ENCODE data around the gene RBM23. TPM values are rescaled to one million over a fixed set of nuclear protein-coding genes. Genes with fewer than 3 reads are reported as not detected.
A peak's percentile ranks its signal among the peaks of the same experiment; 100 is the strongest.

Gene RBM23
- total and polyA plus RNA-seq, 9 of the 15 experiments (the other 6 are each of a cell fraction or from before 2014, with no cell fraction given) = 46.0 to 102 (median 58.5) TPM

DNA sequence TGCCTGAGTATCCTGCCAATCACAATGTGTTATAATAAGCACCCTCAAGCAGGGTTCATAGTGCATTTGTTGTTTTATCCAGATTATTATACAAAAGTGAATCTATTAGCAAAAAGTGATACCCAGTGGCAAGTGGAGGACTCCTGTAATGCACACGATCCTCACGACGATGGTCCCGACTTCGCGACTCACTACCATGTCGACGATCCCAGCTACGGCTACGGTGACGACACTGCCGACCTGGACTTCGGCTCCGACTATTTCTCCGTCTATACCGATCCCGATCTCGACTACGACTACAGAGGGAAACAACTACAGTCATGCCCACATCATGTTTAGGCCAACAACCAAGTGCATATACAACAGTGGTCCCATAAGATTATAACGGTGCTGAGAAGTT is 12.9 kb downstream of the RBM23 start (continued):
- TF ChIP-seq, protein P1, sequence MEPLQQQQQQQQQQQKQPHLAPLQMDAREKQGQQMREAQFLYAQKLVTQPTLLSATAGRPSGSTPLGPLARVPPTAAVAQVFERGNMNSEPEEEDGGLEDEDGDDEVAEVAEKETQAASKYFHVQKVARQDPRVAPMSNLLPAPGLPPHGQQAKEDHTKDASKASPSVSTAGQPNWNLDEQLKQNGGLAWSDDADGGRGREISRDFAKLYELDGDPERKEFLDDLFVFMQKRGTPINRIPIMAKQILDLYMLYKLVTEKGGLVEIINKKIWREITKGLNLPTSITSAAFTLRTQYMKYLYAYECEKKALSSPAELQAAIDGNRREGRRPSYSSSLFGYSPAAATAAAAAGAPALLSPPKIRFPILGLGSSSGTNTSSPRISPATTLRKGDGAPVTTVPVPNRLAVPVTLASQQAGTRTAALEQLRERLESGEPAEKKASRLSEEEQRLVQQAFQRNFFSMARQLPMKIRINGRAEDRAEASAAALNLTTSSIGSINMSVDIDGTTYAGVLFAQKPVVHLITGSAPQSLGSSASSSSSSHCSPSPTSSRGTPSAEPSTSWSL (CRISPR knock-in tag; IDR thresholded peaks at IDR 0.05; ENCODE audit: borderline replicate concordance) = no peak

DNA sequence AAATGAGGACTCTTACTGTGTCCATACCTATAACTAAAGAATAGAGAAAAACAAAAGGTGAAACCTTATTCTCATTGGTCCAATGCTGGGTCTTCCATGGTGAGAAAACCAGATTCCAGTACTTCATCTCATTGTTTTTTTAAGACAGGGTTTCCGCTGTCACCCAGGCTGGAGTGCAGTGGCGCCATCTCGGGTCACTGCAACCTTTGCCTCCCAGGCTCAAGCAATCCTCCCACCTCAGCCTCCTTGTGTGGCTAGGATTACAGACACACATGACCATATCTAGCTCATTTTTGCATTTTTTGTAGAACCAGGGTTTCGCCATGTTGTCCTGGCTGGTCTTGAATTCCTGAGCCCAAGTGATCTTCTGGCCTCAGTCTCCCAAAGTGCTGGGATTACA is 13.3 kb downstream of the RBM23 start:
- no peaks in the 10 kb centered on the region for H3K27me3 ChIP-seq (ENCODE audit: control insufficient read depth in 2 of 2, insufficient read depth in 2 of 2, low read length in 2 of 2)
- BruUV-seq (replicated peaks) = no TSS peak
- no peaks in the 10 kb centered on the region for H3K9me3 ChIP-seq (replicated peaks; ENCODE audit: control insufficient read depth, insufficient read depth, low read depth, low read length)
- no peaks in the 10 kb centered on the region for H3K9me1 ChIP-seq (ENCODE audit: control insufficient read depth, insufficient read depth, low read length)
- H3K9ac ChIP-seq (ENCODE audit: insufficient read depth in 1 of 2, low read depth in 2 of 2, low read length in 2 of 2) = 0 out of 4 replicates have a peak overlapping the region, but pooled peaks of 1 of the 2 experiments have one; percentile 13
- ChIA-PET CTCF (ENCODE audit: low intra/inter-chr PET ratio) (no interaction called here), POLR2A (interaction anchor here (1.2 kb wide), 1 partner anchor 12 kb away, joined by 3 read pairs; no protein-coding TSS in a partner anchor)
- in situ Hi-C loops (cut with MboI) (no loop called here), intact Hi-C loops (cut with micrococcal nuclease) (no loop called here)
- no peaks in the 10 kb centered on the region for H4K20me1 ChIP-seq (replicated peaks; ENCODE audit: control insufficient read depth, insufficient read depth, low read length)
- H3K36me3 ChIP-seq (ENCODE audit: control insufficient read depth, insufficient read depth, low read length) = peaks cover 94% of the 10 kb centered on the region
- TF ChIP-seq TOE1 (IDR thresholded peaks at IDR 0.05; ENCODE audit: borderline replicate concordance) (no peak), TOE1 (CRISPR knock-in tag; IDR thresholded peaks at IDR 0.05; ENCODE audit: borderline replicate concordance, low read depth) (no peak), HEY1 (CRISPR knock-in tag; IDR thresholded peaks at IDR 0.05; ENCODE audit: borderline replicate concordance) (no peak)
- TF ChIP-seq, protein P2, sequence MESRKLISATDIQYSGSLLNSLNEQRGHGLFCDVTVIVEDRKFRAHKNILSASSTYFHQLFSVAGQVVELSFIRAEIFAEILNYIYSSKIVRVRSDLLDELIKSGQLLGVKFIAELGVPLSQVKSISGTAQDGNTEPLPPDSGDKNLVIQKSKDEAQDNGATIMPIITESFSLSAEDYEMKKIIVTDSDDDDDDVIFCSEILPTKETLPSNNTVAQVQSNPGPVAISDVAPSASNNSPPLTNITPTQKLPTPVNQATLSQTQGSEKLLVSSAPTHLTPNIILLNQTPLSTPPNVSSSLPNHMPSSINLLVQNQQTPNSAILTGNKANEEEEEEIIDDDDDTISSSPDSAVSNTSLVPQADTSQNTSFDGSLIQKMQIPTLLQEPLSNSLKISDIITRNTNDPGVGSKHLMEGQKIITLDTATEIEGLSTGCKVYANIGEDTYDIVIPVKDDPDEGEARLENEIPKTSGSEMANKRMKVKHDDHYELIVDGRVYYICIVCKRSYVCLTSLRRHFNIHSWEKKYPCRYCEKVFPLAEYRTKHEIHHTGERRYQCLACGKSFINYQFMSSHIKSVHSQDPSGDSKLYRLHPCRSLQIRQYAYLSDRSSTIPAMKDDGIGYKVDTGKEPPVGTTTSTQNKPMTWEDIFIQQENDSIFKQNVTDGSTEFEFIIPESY (CRISPR knock-in tag; IDR thresholded peaks at IDR 0.05) = peak; percentile 69; the same call in 1 of the 2 replicates
- no peak overlapping the region for H3K27ac ChIP-seq (ENCODE audit: extremely low read depth, low read depth, low read length)
- H3K4me2 ChIP-seq (ENCODE audit: insufficient read depth, low read length) = no peak overlapping the region
- WGBS (ENCODE audit: insufficient coverage, low coverage, missing lambda C conversion rate) = 95% methylated on average over 4 of the region's 4 CpGs
- no peak for FAIRE-seq
- H3K4me1 ChIP-seq (replicated peaks in 1 of 2; ENCODE audit: control insufficient read depth in 2 of 2, insufficient read depth in 2 of 2, low read length in 2 of 2) = peaks cover 0 to 2% of the 10 kb centered on the region in 2 experiments; a peak in 1 of 5 replicates
- ATAC-seq = no peak
- no peak for DNase-seq (ENCODE audit: extremely low read depth in 1 of 4, low spot score in 3 of 4)
- no peak overlapping the region for H2AFZ ChIP-seq (ENCODE audit: low read depth, low read length)
- no peak overlapping the region for H3K4me3 ChIP-seq
- 0 out of 3 replicates have a peak, but pooled peaks cover 5% of the 10 kb centered on the region for H3K79me2 ChIP-seq (ENCODE audit: control insufficient read depth, insufficient read depth, low read length)

All from K562 (cell line).